ENCODE measurements around the gene MIER2.
A peak's percentile ranks its signal among the peaks of the same experiment; 100 is the strongest.
"Not testable (repeated sequence)": the region's sequence is repeated elsewhere in the genome, so short reads cannot be mapped to it uniquely, and the experiment has no call there.

The MIER2 gene

DNA sequence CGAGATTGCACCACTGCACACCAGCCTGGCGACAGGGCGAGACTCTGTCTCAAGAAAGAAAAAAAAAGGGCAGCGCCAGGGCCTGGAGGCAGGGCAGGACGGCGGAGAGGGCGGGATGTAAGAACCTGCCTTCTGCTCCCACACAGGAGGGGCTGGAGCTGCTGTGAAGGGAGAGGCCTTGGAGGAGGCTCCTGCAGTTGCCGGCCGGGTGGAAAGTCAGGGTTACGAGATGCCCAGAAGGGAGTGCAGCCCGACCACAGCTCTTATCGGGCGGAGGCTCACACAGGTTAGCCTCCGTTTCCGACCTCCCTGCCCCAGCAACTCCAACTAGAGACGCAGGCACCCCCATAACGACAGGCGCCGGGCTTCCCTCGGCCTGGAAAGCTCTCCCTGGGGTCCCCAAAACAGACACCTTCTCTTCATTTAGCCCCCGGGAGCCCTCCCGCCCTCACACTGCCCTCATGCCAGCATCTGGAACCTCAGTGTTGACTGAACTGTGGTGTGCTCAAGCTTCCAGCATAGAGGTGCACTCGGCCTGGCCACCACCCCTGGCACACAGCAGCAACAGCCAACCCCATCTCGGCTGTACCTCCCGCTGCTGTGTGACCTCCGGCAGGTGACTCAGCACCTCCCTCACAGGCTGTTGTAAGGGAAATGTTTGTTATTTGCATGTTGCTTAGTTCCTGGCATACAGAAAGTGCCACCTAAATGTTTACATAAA lies 54.8 kb downstream of the MIER2 start:
- DNase-seq, result peak in 2 of 58 donors; percentile 34 to 48

DNA sequence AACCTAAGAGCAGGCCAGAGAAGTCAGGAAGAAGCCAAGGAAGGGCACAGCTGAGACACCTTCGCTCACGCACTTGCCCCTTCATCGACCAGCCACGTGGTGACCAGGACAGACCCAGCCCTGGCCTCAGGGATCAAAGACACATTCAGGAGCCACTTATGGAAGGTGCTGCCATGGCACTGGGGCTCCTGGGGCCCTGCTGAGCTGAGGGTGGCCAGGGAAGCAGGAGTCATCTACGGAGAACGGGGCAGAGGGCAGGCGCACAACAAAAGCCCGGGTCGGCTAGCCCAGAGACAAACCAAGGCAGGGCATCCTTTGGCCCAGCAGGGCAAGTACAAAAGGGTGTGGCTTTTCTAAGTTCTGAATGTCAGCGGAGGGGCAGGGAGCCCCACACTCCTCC lies 55.7 kb downstream of the MIER2 start:
- no peak for DNase-seq

DNA sequence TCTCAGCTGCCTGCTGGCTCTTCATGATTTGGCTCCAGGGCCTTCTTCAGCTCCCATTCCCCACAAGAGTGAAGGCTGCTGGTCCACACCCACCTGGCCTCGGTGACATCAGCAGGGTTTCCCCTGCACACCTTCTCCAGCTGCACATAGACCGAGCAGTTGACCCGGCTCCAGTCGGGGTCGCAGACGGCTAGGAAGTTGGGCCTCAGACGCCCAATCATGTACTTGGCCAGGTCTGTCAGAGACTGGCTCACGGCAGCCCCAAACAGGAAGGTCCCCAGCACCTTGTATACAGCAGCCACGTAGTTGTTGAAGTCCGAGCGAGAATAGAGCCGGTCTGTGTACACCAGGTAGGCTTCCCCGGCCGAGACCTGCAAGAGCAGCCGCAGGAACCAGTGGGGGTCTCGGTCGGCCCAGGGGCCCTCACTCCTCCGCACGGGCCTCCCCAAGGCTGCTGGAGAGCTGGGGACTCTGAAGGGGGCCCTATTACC lies 57.2 kb downstream of the MIER2 start:
- no peak for DNase-seq

DNA sequence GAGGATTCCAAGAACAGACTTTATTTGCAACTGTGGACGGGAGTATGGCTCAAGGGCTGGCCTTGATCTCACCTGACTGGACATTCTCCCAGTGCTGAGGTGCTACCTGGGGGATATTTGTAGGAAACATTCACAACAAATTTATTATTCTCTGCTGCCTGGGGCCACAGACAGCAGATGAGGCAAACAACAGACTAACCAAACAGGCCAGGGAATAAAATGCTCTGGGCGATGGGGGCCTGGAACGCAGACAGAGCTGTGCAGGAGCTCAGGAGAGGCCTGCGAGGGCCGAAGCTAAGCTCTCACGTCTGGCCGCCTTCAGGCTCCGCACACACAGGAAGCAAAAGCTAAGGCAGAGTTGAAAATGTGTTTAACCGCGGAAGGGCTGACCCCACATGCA lies 61.2 kb downstream of the MIER2 start:
- DNase-seq, result no peak

DNA sequence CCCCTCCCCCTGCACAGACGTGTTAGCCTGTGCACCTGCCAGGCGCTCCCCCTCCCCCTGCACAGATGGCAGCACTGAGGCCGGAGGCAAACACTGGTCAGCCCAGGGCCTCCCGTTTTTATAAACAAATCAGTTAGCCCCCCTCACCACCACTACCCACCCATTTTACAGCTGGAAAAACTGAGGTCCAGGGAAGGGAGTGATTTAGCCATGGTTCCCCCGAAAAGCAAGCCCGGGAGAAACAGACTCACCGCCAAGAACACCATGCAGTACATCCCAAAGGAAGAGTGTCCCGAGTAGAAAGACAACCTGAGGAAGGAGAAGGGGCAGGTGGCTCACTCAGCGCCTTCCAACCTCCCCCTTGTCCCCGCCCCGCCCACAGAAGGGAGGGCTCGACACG lies 62.1 kb downstream of the MIER2 start:
- no peak for DNase-seq

DNA sequence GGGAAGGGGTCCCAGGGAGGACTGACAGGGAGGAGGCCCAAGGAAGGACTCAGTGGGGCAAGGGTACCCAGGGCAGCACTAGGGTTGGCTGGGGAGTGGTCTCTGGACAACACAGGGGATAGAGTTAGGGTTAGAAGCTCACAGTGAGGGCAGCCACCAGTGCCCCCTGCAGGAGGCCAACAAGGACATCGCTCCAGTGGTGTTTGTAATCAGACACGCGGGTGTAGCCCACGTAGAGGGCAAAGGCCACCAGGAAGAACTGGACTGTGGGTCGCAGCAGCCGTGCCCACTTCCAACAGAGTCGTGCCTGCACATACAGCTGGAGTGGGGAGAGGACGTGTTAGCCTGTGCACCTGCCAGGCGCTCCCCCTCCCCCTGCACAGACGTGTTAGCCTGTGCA lies 62.6 kb downstream of the MIER2 start:
- no peak for DNase-seq

DNA sequence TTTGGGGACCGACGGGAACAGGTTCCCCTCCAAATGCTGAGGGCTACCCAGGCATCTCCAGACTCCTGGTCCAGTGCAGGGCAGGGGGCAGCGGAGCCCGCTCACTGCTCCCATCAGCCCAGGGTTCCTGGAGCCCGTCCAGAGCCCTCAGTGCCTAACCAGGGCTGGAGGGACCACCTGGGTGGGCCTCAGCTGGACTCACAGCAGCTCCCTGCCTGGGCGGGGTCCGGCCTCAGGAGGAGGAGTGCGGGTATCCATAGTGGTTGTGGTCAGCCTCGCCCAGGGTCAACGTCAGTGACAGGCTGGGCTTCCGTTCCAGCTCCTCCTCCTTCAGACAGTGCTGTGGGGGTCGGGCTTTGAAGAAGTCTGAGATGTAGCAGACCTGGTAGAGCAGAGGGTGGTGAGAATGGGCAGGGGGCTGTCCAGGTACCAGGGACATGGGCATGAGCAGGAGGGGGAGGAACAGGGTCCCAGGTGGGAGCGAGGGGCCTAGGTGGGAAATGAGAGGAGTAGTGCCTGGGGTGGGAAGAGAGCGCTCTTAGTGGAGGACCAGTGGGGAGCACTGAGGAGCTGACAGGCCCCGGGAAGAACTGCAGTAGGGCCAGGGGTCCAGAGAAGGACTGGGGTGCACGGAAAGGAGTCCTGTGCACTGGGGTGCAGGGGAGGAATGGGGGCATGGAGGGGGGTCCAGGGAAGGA lies 63.3 kb downstream of the MIER2 start:
- DNase-seq, result no peak

DNA sequence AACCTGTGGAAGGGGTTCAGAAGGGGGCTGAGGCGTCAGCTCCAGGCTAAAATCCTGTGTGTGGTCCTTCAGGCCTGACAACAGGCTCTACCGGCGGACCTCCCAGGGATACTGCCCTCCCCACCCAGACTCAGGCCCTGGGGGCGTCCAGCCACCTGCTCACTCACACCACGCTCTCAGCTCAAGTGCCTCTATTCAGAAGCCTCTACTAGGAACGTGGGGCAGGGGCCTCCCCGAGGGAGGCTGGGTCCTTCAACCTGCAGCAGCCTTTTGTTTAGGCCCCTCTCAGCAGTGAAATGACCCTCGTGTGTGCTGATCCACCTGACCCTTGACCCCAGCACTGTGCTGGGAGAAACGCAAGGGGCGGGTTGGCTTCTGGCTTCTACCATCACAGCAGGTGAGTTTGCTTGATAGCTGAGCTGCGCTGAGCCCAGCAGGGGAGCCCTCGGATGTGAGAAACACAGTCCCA lies 64.0 kb downstream of the MIER2 start:
- DNase-seq, result no peak

DNA sequence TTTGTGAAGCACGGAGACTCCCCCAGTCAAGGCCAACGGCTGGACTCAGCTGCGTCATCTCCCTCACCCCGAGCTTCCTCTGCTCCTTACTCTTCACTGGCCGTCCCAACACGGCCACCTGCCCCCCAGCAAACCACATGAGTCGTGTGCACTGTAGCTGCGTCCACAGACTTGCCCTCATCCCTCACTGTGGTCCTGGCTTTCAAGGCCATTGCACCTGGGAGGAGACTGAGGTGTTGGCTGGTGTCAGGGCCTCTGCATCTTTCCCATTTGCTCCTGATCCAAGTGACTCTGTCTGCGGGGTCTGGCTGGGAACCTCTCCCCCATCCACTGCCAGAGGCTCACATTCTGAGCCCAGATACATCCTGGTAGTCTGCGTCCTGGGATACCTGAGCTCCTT lies 64.9 kb downstream of the MIER2 start:
- DNase-seq, result no peak

DNA sequence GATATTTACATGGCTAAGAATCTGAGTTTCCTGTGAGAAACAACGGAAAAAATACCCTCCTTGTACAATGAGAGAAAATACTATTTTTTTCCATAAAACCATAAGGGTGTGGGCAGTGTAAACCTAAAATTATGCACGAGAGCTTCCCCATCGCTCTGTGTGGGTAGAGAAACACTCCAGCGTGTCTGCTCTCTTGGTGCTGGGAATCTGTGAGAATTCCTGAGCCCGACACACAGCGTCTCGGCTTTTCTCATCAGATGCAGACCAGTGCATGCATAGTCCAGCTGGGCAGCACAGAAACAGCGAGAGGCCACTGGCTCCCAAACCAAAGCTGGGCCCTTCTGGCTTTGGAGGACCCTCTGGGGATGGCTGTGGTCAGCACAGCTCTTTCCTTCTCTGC lies 65.4 kb downstream of the MIER2 start:
- DNase-seq, result peak in 3 of 58 donors; percentile 8 to 36 (median 24)

DNA sequence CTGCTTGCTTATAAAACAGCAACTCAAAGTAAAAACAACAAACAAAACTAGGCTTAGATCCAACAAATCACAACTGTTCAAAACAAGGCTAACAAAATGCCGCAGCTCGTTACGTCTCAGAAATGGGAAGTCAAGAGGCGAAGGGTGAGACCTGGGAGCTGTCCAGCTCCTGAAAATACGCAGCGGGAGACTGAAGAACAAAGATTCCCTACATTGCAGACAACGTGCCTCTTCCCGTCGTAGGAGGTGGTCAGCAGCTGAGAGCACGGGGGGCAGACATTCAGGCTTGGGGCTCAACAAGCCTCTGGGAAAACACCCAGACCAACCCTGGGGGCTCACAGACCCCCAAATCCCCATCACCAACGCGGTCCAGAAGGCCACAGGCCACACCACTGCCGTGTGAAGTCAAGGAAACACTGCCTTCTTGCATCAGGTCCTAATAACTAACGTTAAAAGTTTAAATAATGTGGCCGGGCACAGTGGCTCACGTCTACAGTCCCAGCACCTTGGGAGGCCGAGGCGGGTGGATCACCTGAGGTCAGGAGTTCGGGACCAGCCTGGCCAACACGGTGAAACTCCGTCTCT lies 66.9 kb downstream of the MIER2 start:
- no peak for DNase-seq

DNA sequence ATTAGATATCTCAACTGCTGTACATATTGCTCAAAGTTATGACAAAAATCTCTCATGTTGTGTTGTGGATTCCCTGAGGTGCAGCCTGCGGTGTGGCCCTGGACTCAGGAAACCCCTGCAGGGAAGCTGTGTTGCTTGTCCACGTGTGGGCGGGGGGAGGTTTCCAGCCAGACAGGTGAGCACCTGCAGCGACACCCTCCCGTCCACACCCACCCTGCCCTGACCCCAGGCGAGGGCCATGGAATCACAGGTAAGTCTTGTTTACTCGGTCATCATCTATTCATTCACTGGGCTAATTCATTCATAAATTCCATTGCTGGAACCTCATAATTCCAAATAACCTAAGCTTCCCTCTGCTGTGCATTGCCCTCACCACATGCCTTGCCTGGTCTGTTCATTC lies 67.5 kb downstream of the MIER2 start:
- DNase-seq, result no peak

DNA sequence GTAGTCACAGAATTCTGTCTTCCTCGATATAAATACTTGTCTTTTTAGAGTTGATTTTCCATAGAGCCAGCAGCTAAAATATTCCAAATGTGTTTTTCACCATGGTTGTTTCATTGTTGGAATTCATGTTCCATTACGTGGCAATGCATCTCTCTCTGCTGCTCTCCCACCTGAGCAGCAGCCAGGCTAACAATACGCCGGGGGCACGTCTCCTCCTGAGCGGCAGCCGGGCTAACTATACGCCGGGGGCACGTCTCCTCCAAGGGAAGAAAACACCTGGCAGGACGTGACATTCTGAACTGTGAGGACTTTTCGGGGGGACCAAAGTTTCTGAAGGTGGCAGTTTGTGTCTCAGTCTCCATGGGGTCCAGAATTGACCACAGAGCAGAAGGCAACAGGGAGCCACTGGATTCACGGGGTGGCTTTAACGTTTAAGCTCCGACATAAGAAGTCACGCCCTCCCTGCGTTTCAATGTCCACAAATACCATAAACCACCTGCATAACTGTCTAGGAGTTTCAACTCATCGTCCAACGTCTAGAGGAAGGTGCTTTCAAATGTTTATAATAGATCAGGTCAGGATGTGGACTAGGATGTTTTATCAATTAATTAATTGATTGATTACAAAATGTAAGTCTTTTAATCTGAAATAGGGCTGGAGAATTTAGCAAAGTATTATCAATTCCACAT lies 68.5 kb downstream of the MIER2 start:
- DNase-seq, result no peak

DNA sequence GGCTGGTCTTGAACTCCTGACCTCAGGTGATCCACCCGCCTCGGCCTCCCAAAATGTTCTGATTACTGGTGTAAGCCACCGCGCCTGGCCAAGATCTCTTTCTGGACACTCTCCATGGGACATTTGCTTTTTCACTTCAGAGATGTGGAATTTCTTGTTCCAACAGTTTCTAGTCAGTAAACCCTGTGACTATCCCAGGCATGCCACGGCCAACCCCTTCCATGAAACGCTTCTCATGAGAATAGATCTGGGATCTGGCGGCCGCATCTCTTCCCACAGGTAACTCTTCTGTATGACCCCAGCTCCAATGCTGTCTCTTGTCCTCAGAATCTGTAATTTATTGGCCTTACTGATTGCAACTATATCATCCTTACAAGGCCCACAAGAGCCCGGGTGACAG lies 69.6 kb downstream of the MIER2 start:
- no peak for DNase-seq

DNA sequence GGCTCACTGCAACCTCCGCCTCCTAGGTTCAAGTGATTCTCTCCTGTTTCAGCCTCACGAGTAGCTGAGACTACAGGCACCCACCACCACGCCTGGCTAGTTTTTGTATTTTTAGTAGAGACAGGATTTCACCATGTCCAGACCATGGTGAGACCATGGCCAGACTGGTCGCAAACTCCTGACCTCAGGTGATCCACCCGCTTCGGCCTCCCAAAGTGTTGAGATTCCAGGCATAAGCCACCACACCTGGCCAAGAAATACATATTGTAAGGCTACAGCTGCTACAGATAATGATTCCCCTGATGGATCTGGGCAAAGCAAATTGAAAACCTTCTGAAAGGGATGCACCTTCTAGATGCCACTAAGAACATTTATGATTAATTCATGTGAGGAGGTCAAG lies 71.2 kb downstream of the MIER2 start:
- no peak for DNase-seq

DNA sequence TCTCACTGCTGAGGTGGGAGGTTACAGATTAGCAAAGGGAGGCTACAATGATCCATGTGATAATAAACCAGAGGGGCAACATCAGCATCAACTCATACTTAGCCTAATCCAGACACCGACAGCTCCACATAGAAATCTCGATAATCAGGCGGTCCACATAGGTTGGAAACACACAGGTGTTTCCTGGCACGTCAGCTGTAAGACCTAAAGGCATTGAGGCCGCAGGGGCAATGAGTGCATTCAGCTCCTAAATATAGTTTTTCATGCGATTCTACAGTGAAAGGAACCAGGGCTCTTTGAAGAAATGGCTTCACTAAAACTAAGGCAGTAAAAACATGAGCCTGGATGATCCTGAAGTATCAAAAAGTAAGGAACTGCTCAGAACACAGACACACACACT lies 72.7 kb downstream of the MIER2 start:
- no peak for DNase-seq

DNA sequence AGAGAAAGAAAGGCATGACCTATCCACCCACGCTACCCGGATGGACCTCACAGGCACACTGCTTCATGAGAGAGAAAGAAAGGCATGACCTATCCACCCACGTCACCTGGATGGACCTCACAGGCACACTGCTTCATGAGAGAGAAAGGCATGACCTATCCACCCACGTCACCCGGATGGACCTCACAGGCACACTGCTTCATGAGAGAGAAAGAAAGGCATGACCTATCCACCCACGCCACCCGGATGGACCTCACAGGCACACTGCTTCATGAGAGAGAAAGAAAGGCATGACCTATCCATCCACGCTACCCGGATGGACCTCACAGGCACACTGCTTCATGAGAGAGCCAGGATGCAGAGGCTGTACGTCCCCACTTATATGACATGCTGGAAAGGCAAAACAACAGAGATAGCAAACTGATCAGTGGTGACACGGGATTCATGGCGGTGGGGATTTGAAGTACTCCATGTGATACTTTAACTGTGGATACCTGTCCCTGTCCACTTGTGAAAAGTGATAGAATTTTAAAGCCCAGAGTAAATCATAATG lies 73.8 kb downstream of the MIER2 start:
- DNase-seq, result not testable (repeated sequence)

DNA sequence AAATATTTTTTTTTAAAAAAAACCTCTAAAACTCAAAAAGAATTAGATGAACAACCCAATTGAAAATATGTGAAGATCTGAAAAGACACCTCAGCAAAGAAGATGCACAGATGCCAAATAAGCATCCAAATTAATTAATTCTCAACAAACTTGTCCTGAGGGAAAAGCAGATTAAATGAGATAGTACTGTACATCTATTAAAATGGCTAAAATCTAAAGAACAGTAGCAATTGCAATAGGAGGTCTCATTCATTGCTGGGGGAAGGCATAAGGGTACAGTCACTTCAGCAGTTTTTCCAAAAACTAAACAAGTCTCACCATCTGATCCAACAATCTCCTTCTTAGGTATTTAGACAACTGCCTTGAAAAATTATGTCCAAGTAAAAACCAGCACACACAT lies 75.4 kb downstream of the MIER2 start:
- DNase-seq, result no peak

DNA sequence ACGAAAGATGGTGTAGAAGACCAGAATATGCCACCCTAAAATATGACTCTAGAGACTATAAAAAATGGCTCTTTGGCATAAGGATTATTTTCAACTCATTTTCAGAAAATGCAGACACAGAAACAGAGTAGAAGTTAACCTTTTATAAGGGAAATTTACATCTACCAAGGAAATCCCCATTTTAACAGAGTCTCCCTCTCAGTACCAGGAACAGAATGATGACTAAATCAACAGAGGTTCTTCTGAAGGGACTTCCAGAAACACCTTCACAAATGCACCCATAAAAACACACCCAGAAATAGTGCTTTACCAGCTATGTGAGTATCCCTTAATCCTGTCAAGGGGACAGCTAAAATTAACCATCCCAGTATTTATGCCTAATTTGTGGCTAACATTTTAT lies 82.5 kb downstream of the MIER2 start:
- DNase-seq, result no peak

DNA sequence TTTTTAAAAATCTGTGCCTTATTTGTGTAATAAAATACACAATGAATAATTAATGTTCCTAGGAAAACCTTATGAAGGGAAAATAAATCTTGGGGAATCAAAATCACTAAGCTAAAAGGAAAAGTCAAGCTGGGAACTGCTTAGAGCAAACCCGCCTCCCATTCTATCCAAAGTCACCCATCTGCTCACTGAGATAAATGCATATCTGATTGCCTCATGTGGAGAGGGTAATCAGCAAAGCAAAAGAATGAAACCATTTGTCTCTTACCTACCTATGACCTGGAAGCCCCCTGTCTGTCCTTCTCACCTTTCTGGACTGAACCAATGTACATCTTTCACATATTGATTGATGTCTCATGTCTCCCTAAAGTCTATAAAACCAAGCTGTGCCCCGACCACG lies 87.8 kb downstream of the MIER2 start:
- DNase-seq, result not testable (repeated sequence)
